HG02852 (cell line): ENCODE results near the gene DDX1.
"Not testable (repeated sequence)": the region's sequence is repeated elsewhere in the genome, so short reads cannot be mapped to it uniquely, and the experiment has no call there.

Source experiments
- ATAC-seq: cut with Tn5 transposase; IDR thresholded peaks from one replicate; pipeline ENCODE4 v1.9.1; 2021; ENCODE audit warnings: mild to moderate bottlenecking, moderate library complexity; ENCODE audit not compliant: unreplicated experiment

Gene DDX1

GRCh38 chr2:15614545-15615300 is 23.1 kb downstream of the DDX1 start:
- ATAC-seq, result no peak

- ATAC-seq, result no peak
Observed at GRCh38 chr2:15615301-15615920, 23.7 kb downstream of the DDX1 start.

GRCh38 chr2:15616429-15616828 is 24.8 kb downstream of the DDX1 start:
- no peak for ATAC-seq

- ATAC-seq, result no peak
Observed at GRCh38 chr2:15616850-15617777, 25.4 kb downstream of the DDX1 start.

GRCh38 chr2:15617778-15618448 is 26.2 kb downstream of the DDX1 start:
- ATAC-seq, result no peak

- no peak for ATAC-seq
Observed at GRCh38 chr2:15618449-15618855, 26.8 kb downstream of the DDX1 start.

- no peak for ATAC-seq
Observed at GRCh38 chr2:15619076-15619475, 27.4 kb downstream of the DDX1 start.

GRCh38 chr2:15619510-15619909 is 27.8 kb downstream of the DDX1 start:
- no peak for ATAC-seq

- ATAC-seq, result no peak
Observed at GRCh38 chr2:15619938-15620337, 28.3 kb downstream of the DDX1 start.

- no peak for ATAC-seq
Observed at GRCh38 chr2:15620340-15620739, 28.7 kb downstream of the DDX1 start.

GRCh38 chr2:15620857-15621471 is 29.3 kb downstream of the DDX1 start:
- ATAC-seq, result no peak

- ATAC-seq, result not testable (repeated sequence)
Observed at GRCh38 chr2:15621472-15621870, 29.8 kb downstream of the DDX1 start.

GRCh38 chr2:15622214-15622613 is 30.5 kb downstream of the DDX1 start:
- ATAC-seq, result no peak

GRCh38 chr2:15622614-15623480 is 31.2 kb downstream of the DDX1 start:
- ATAC-seq, result no peak

GRCh38 chr2:15623481-15623796 is 31.8 kb downstream of the DDX1 start:
- no peak for ATAC-seq

GRCh38 chr2:15623898-15624541 is 32.4 kb downstream of the DDX1 start:
- ATAC-seq, result no peak

- ATAC-seq, result no peak
Observed at GRCh38 chr2:15624903-15625302, 33.2 kb downstream of the DDX1 start.

GRCh38 chr2:15625344-15626036 is 33.8 kb downstream of the DDX1 start:
- ATAC-seq, result no peak

- no peak for ATAC-seq
Observed at GRCh38 chr2:15626126-15626525, 34.5 kb downstream of the DDX1 start.
